GM19328 (cell line): ENCODE data around the gene AASDHPPT.
"Not testable (repeated sequence)": the region's sequence is repeated elsewhere in the genome, so short reads cannot be mapped to it uniquely, and the experiment has no call there.

ENCODE experiments used
- ATAC-seq: cut with Tn5 transposase; IDR thresholded peaks from one replicate; pipeline ENCODE4 v1.9.1; 2021; ENCODE audit warnings: mild to moderate bottlenecking, moderate library complexity; ENCODE audit not compliant: unreplicated experiment

The AASDHPPT gene, protein sequence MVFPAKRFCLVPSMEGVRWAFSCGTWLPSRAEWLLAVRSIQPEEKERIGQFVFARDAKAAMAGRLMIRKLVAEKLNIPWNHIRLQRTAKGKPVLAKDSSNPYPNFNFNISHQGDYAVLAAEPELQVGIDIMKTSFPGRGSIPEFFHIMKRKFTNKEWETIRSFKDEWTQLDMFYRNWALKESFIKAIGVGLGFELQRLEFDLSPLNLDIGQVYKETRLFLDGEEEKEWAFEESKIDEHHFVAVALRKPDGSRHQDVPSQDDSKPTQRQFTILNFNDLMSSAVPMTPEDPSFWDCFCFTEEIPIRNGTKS

DNA sequence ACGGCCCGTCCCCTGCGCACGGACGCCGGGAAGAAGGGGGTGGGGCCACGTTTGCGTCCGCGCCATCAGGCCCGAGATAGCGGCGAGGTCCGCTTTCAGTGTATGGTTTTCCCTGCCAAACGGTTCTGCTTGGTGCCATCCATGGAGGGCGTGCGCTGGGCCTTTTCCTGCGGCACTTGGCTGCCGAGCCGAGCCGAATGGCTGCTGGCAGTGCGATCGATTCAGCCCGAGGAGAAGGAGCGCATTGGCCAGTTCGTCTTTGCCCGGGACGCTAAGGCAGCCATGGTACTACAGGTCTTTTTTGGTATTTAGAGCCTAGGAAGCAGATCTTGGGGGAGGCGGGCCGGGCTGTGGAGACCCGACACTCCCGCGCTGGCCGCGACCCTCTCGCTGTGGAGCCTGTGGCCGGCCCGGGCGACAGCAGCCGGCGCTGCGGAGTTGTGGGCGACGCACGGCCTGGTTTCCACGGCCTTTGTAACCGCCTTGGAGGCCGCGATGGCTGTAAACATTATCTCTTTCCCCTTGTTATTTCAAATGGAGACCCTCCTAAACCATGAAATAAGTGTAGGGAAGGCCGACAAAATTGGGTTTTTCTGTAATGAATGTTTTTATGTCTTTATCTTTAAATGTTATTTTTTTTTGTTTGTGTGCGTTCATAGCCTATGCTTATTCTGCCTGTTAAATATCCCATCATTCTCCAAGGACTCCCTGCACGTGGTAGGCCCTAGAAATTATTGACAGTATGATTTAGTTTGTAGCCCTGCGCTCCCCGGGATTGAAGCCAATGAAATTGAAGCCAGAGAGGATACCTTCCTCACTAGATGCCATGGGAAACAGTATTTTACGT lies at the start of gene AASDHPPT:
Gene AASDHPPT, plus strand, starts transcription at position 54 of the 847 bp plus-strand sequence. Its CDS starts 49 bp downstream, at position 103.
- peak; percentile 18 for ATAC-seq

DNA sequence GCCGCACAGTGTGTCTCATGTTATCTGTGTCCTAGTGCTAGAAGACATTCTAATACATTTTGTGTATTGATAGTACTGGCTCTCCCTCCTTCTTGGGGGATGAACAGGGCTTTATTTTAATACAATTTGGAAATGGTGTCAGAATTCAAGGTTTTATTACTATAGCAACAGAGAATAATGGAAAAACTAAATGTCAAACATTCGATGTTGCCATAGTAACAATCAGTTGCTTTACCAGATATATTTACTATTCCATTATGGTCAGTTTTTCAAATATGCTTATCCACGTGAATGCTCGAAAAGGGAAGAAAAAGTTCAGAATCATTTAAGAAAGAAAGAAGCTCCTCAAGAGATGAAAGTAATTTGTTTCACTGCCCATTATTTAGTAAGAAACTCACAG lies 46.9 kb upstream of the AASDHPPT start:
- ATAC-seq, result no peak

DNA sequence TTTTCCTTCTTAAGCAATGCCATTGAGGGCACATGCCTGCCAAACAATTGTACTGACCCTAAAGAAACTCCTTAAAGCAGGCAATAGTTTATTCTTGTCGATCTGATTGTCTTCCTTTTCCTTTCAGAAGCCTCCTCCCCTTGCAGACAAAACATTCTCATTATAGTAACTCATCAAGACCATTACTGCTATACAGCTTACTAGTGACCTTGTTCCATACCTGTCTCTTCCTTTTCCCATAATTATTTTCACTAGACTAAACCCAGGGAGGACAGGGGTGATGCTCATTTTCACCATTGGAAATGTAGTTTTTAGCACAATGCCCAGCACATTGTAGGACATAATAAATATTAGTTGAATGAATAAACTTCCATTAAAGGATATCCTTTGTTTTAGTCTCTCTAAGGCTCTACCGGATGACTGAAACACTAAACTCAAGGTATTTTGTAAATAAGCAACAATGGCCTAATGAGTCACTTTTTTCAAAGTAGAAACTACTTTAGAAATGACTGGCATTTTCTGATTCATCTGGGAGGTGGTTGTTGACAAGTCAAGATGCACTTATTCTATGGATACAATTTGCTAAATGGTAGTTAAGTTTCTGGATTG lies 46.2 kb upstream of the AASDHPPT start:
- ATAC-seq, result no peak

DNA sequence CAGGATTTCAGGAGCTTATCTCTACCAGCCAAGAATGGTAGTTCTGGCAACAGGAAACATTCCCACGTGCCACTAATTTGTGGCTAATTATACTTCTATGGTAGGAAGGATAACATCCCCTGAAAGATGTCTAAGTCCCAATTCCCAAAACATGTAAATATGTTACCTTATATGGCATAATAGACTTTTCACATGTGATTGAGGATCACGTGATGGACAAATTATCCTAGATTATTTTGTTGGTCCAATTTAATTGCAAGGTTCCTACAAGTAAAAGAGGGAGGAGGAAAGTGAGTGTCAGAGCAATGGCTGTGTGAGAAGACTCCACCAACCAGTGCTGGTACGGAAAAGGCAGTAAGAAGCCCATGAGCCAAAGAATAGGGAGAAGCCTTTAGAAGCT lies 45.5 kb upstream of the AASDHPPT start:
- ATAC-seq, result no peak

DNA sequence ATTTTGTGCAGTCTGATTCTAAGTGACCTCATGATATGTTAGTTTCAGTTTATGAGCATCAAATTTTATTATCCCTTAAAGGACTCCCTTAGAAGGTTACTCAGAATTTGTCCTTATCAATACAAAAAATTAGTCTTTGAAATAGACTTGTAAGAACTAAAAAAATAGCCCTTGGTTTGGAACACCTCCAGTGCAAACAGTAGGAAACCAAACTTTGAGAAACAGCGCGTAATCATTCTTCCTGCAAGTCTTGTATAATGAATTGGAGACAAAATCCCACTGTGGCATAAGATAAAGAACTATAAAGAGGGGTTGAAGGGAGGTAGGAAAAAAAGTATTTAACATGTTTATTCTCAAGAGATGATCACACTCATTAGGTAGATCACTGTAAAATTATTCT lies 44.6 kb upstream of the AASDHPPT start:
- no peak for ATAC-seq

DNA sequence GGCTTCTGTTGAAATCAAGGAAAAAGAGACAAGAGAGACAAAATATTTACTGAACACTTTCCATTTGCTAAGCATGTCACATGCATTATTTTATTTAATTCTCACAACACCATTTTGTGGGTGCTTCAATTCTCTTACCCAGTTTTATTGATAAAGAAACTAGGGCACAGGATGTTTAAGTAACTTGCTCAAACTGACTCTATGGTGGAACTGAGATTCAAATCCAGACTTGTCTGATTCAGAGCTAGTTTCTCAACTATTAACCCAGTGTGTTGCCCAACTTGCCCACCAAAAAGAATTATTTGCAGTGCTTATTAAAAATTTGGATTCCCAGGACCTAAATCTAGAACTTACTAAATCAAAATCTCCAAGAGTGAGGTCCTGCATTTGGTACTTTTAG lies 33.9 kb upstream of the AASDHPPT start:
- ATAC-seq, result no peak

DNA sequence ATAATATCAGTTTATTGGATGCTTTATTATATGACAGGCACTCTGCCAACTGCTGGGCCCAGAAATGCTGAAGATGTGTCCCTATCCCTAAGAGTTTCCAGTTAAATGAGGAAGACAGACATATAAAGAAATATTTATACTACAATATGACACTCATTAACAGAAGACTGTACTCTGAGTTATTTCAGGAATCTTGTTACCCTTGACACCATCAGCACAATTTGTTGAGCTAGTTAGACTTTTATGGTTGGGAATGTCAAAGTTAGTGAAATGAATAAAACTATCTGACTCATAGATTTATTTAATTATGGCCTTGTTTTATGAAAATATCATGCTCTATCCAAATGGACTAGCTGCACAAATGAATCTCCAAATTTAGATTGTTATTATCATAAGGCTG lies 29.8 kb upstream of the AASDHPPT start:
- ATAC-seq, result no peak

DNA sequence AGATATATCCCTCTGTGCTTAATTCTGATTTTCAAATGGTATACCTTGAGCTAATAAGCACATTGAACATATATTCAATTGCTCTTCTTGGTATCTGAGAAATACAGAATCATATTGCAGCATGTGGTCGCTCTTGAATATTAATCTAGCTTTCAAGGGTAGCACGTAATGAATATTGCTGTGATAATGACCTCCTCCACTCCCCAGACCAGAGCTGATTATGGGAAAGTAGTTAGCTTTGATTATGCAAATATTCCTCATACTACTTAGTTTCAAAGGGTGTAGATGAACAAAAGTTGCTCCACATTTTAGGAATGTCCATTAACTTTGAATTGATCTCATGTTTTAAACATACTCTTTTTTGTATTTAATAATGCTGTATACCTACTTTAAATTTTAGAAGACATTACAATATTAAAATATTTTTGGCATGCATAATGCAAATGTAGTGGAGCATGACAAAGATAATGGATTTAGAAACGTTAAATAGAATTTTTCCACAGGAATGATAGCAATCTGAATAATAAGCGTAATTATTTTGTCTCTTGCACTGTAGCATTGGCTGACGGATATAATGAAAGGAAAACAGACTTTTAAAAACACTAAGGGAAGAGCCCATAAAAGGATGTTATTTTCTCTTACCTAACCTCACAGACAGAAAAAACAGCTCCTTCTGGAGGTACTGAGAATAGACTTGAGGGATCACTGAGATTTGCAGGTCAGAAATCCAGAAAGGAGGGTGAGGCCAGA lies 27.6 kb upstream of the AASDHPPT start:
- no peak for ATAC-seq

DNA sequence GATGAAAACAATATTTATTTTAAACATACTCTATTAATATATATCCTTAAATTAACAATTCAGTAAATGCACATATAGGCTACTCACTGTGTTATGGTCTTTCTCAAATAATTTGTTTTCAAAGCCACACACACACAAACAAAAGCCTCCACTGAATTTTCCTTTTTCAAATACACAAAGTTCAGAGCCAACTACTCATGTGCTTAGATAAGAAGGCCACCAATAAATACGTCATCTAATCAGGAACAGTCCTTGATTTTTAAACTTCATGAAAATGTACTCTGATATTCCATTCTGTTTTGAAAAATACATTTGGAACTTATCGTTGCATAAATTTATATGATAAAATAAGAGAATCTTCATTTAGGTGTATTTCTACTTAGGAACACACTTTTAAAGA lies 26.4 kb upstream of the AASDHPPT start:
- ATAC-seq, result no peak

DNA sequence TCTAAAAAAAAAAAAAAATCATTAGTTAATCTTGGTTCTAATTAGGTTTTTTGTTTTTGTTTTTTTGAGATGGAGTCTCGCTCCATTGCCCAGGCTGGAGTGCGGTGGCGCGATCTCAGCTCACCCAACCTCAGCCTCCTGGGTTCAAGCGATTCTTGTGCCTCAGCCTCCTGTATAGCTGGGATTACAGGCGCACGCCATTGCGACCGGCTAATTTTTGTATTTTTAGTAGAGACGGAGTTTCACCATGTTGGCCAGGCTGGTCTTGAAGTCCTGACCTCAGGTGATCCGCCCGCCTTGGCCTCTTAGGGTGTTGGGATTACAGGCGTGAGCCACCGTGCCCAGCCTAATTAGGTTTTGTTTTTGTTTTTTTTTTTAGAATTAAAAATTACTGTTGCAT lies 19.1 kb upstream of the AASDHPPT start:
- not testable (repeated sequence) for ATAC-seq

DNA sequence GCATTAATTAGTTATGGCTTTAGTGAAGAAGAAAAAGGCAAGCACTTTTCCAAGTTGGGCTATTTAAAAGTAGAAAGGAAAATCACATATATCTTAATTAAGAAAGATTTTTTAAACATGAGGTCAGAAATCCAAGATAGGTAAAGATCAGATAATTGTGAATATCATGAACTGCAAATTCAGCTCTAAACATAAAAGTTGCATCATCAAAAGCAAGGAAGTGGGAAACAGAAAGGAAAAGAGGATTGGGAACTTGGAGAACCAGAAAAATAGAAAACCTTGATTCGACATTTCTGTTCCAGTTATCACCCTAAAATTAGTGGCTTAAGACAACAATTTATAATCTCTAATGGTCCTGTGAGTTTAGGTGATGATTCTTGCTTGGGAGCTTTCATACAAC lies 17.8 kb upstream of the AASDHPPT start:
- no peak for ATAC-seq

DNA sequence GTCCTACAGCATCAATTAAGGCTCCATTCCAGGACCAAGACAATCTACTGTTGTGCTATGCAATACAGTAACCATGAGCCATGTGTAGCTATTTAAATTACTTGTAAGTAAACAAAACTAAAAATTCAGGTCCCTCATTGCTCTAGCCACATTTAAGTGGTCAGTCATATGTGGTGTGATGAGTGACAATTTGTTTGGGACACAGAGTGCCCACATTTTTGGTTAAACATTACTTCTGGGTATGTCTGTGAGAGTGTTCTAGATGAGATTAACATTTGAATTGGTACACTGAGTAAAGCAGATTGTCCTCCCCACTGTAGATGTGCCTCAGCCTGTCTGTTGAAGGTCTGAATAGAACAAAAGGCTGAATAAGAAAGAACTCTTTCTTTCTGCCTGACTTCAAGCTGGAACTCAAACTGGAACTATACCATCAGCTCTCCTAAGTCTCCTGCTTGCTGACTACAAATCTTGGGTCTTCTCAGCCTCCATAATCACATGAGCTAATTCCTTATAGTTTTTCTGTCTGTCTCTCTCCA lies 16.1 kb upstream of the AASDHPPT start:
- no peak for ATAC-seq

DNA sequence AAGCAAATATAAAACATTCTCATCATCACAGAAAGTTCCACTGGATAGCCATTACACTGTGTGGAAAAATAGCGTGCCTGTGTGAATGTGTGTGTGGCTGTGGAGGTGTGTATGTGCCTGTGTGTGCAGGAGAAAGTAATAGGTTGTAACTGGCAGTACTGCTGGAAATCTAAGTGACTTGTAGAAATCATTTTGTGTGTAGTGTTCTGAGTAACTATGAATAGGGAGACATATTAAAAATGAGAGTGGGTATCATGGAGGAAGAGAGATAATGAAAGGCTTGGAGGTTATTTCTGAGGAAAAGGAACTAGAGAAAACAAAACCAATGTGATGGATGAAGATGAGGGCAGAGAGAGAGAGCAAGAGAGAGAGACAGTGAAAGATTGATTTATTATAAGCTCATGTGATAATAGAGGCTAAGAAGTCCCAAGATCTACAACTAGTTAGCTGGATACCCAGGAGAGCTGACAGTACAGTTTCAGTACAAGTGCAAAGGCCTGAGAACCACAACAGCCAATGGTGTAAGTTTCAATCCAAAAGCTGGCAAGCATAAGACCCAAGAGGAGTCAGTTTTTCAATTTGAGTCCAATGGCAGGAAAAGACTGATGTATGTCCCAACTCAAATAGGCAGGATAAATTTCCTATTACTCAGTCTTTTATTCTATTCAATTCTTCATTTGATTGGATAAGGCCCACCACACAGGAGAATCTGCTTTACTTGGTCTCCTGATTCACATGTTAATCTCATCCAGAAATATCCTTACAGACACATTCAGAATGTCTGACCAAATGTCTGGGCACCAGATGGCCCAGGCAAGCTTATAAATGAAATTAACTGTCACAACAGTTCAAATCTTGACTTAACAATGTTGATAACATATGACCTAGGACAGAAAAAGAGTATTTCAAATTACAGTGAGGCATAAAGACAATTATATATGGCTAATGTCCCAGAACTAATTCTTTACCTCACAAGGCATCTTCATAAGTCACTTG lies 15.2 kb upstream of the AASDHPPT start:
- no peak for ATAC-seq

DNA sequence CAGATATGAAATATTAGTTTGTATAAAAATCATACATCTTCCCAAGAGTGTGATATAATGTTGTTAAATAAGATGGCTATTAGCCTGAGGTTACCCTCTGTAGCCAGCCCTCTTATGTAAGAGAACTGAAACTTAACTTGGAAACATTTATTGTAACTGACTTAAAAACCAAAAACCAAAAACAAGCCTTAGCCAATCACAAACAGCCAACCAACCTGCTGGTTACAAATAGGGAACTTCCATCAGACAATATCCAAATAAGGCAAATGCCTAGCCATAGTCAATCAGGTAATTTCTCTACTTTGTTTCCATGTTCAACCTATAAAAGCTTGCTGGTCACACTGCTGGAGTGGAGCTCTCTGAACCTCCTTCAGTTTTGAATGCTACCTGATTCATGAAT lies 14.5 kb upstream of the AASDHPPT start:
- no peak for ATAC-seq

DNA sequence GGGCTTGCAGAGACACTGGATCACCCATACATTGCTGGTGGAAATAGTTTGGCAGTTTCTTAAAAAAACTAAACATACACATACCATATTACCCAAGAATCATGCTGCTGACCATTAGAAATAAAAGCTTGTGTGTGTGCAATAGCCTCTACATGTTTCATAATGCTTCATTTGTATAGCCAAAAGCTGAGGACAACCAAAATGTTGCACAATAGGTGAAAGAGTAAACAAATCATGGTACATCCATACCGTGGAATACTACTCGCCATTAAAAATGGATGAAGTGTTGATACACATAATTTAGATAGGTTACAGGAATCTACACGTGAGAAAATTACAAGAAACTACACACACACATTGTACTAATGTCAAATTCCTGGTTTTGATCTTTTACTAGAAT lies 6.9 kb upstream of the AASDHPPT start:
- ATAC-seq, result no peak

DNA sequence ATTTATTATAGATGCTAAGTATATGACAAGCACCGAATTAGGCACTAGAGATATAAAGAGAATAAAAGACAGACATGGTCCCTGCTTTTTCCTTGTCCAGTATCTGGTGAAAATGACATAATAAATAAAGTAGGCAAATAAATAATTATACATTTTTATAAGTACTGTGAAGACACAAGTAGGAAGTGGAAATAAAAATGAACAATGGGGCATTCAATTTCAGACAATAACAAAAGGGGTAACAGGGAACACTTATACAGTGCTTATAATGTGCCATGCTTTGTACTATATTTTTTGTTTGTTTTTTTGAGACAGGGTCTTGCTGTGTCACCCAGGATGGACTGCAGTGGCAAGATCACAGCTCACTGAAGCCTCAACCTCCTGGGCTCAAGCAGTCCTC lies 4.7 kb upstream of the AASDHPPT start:
- no peak for ATAC-seq

DNA sequence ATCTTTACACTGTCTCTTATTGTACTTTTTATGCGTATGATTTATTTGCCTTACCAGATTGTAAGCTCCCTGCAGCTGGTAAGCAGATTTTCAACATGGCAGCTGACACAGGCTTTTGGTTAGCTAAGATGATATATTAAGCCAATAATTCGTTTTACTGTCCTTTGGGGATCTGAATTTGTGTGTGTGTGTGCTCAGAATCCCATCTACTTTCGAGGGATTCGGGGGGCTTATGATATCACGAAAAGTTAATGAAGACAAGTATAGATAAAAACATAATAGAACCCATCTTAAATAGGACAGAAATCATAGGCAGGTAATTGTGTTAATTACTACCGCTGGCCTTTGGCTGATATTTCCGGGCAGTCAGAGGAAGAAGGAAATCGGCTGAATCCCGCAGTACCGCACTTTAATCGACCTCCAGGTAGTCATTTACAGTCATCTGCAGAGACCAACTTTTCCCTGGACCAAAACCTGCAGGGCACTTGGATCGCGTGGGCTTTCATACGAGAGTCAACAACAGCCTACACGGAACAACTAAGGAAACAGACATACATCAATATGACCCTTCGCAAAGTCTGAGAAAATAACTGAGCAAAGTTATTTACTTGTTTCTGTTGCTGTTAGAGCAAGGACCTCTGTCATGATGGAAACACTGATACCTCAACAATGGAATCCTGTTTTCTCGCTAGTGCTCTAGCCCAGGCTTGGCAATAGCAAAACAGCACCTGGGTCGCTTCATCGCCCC lies 1.1 kb upstream of the AASDHPPT start:
- ATAC-seq, result no peak

DNA sequence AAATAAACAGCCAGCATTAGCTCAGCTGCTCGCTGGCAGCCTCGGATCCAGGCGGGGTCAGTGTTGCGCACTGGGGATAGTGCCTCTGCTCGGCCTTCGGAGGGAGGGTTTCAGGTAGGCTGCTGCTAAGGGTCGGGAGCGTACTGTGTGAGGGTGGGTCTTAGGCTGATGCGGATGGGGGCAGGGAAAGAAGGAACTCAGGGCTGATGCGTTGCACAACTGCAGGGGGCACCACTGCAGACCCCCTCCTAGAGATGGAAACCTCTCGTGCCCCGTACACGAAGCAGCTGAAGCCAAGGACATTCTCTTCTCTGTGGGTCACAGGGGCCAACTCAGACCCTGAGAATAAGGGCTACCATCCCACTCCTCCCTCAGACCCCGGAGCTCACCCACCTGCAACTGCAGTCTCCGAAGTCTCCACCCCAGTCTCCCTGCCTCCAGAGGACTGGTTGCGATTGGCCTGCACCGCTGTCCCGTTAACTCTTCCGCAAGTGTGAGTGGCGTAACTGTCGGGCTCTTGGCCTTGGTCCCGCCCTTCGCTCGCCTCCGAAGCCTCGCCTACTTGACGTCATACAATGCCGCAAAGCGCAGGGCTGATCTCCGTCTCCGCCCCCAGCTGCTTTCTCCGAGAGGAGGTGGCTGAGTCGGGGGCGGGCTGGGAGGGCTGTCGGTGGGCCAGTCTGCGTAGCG lies 398 bp upstream of the AASDHPPT start, which contains the start of gene KBTBD3:
Gene KBTBD3, minus strand, starts transcription at position 429 of the 690 bp plus-strand sequence. CDS start 18,250 bp downstream, outside the sequence.
- peak; percentile 95 for ATAC-seq
